Coronary artery (tissue), 2 donors: ENCODE results near the gene TACO1.

Source experiments
- DNase-seq: peaks from one replicate; pipeline ENCODE4 v3.0.0-alpha.2; 2017; ENCODE audit warnings: low spot score
- H3K27ac ChIP-seq, 2 donors: fragments of 200-600 bp; sonication (generic); one replicate each; pipeline ENCODE4 v1.5.1; 2016 to 2019
- H3K4me3 ChIP-seq: fragments of 200-600 bp; sonication (generic); 2 replicates; pipeline ENCODE4 v1.5.1; 2016; ENCODE audit warnings: mild to moderate bottlenecking, moderate library complexity
- CTCF ChIP-seq: fragments of 200-600 bp; sonication (generic); IDR thresholded peaks from one replicate; pipeline ENCODE4 v1.5.1; 2019; ENCODE audit warnings: antibody characterized with exemption

The TACO1 gene

GRCh38 chr17:63621229-63621683 lies 20.6 kb downstream of the TACO1 start:
- TF ChIP-seq CTCF, result no peak
- no peak for DNase-seq
- peak overlapping the region; percentile 73 to 92 for H3K27ac ChIP-seq
- H3K4me3 ChIP-seq, result peak overlapping the region; percentile 97

GRCh38 chr17:63621684-63622573 lies 21.2 kb downstream of the TACO1 start, which contains the start of gene MAP3K3:
TSS of gene MAP3K3 (plus strand) at chr17:63622417. CDS start at chr17:63622760, 343 bp downstream.
- TF ChIP-seq CTCF, result no peak
- DNase-seq, result peak; percentile 100
- peak within 1 kb of the TSS; percentile 97 for H3K4me3 ChIP-seq
- peak within 1 kb of the TSS; percentile 83 to 100 for H3K27ac ChIP-seq

- Histone ChIP-seq H3K27ac (peak overlapping the region; percentile 83 to 100), H3K4me3 (peak overlapping the region; percentile 97)
- no peak for TF ChIP-seq CTCF
- DNase-seq, result peak; percentile 83
Observed at GRCh38 chr17:63622574-63623390, 22.1 kb downstream of the TACO1 start.

- no peak overlapping the region for H3K27ac ChIP-seq
Observed at GRCh38 chr17:63623786-63624530, 23.3 kb downstream of the TACO1 start.

GRCh38 chr17:63624531-63624880 lies 23.8 kb downstream of the TACO1 start:
- no peak for DNase-seq
- no peak overlapping the region for H3K27ac ChIP-seq
- no peak overlapping the region for H3K4me3 ChIP-seq
- no peak for TF ChIP-seq CTCF

More at GRCh38 chr17:63623786-63624530, 23.3 kb downstream of the TACO1 start:
- no peak for DNase-seq
- peak overlapping the region; percentile 97 for H3K4me3 ChIP-seq
- TF ChIP-seq CTCF, result no peak

- H3K27ac ChIP-seq, result no peak overlapping the region
- no peak for DNase-seq
- H3K4me3 ChIP-seq, result no peak overlapping the region
- TF ChIP-seq CTCF, result no peak
Observed at GRCh38 chr17:63626551-63627180, 26.0 kb downstream of the TACO1 start.
